Tibial nerve (tissue), 4 donors: Measurements from ENCODE around the gene CORO1C. TPM values are rescaled to one million over a fixed set of nuclear protein-coding genes. Genes with fewer than 3 reads are reported as not detected.

Experiments
- DNase-seq, 2 donors: peaks; one replicate each; pipeline ENCODE4 v3.0.0-alpha.2; 2019; ENCODE audit warnings: low spot score in 2 of 2
- H3K27ac ChIP-seq, 4 donors: fragments of 200-600 bp; sonication (generic) in 3 of 4; one replicate each; pipeline ENCODE4 v1.5.1; 2017 to 2019; ENCODE audit warnings: mild to moderate bottlenecking in 1 of 4
- H3K27me3 ChIP-seq, 2 donors: fragments of 200-600 bp; sonication (generic) in 1 of 2; one replicate each; pipeline versions ENCODE4 v1.5.1 to v1.6.0; 2017 to 2019
- H3K36me3 ChIP-seq, 3 donors: fragments of 200-600 bp; sonication (generic); one replicate each; pipeline ENCODE4 v1.5.1; 2018 to 2019
- H3K4me1 ChIP-seq, 4 donors: fragments of 200-600 bp; sonication (generic) in 3 of 4; one replicate each; pipeline ENCODE4 v1.5.1; 2017 to 2019
- H3K4me3 ChIP-seq, 4 donors: fragments of 200-600 bp; sonication (generic) in 3 of 4; one replicate each; pipeline ENCODE4 v1.5.1; 2017 to 2019; ENCODE audit warnings: mild to moderate bottlenecking in 1 of 4, moderate library complexity in 1 of 4
- H3K9me3 ChIP-seq, 4 donors: fragments of 200-600 bp; sonication (generic) in 3 of 4; one replicate each; pipeline ENCODE4 v1.5.1; 2017 to 2019
- CTCF ChIP-seq, 5 experiments: fragments of 200-600 bp in 3 of 5; fragments of 450-650 bp in 2 of 5; sonication (generic) in 3 of 5; IDR thresholded peaks; one replicate each; pipeline ENCODE4 v1.5.1; 2016 to 2019; ENCODE audit warnings: antibody characterized with exemption in 5 of 5, mild to moderate bottlenecking in 3 of 5, moderate library complexity in 2 of 5
- EP300 ChIP-seq, 2 donors: sonication (generic); formaldehyde crosslinking; IDR thresholded peaks; one replicate each; pipeline ENCODE4 v1.6.1; 2017; ENCODE audit warnings: antibody characterized with exemption in 2 of 2, mild to moderate bottlenecking in 1 of 2
- POLR2A ChIP-seq, 2 donors: fragments of 450-650 bp; IDR thresholded peaks; one replicate each; pipeline ENCODE4 v1.6.1; 2017; ENCODE audit warnings: antibody characterized with exemption in 2 of 2, mild to moderate bottlenecking in 2 of 2, moderate library complexity in 2 of 2
- WGBS, 2 donors: methylation state at CpG; one replicate each; pipeline ENCODE4 v1.1.5; 2018; 5-methylcytosine and 5-hydroxymethylcytosine counted together
- total RNA-seq, 4 donors: library from RNA; depleted of rRNA; stranded (reverse); fragments of >200 nt; gene quantifications; one replicate each; pipeline ENCODE4 v1.1.0, GENCODE V29; 2016

The CORO1C gene
- total RNA-seq, 4 donors from 2014 or later: 110 to 181 (median 158) TPM

DNA sequence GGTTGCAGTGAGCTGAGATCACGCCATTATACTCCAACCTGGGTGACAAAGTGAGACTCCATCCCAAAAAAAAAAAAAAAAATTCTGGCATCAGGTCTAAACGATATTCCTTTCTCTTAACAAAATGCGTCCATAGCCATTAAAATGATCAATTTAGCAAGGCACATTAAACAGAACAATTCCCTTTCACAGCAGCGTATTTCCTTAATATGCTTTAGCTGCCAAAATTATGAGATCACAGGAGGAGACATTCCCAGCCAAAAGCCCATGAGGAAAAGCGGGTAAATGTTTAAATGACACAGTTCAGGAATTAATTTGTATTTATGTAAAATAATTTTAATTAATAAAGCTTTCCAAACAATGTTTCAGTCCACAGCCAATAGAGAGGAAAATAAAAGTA is 54.6 kb downstream of the CORO1C start:
- Histone ChIP-seq H3K9me3 (no peaks in the 10 kb centered on the region), H3K27me3 (no peaks in the 10 kb centered on the region), H3K36me3 (peaks cover 2 to 31% (median 5%) of the 10 kb centered on the region in 3 donors), H3K4me3 (no peak overlapping the region), H3K27ac (no peak overlapping the region), H3K4me1 (no peaks in the 10 kb centered on the region)
- 61 to 71% methylated on average over 5 of the region's 5 CpGs for WGBS, 2 donors
- TF ChIP-seq POLR2A (IDR thresholded peaks at IDR 0.05) (no peak), CTCF (IDR thresholded peaks at IDR 0.05) (no peak), EP300 (IDR thresholded peaks at IDR 0.05) (no peak)
- no peak for DNase-seq

DNA sequence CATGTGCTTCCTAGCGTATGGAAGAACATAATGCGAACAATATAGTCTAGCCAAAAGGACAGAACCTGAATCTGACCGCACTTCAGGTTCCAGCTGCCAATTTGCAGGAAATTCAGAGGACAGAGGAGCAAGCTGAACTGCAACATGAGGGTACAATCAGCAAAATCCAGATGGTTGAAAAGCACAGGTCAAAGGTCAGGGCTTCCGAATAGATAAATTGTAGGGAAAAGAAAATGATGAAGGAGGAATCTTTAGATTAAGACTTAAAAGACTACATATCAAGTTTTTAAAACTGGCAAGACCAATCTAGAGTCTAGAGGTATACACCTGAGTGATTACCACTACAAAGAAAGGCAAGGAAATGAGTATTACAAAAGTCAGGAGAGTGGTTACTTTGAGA is 55.5 kb downstream of the CORO1C start:
- no peaks in the 10 kb centered on the region for H3K4me1 ChIP-seq

DNA sequence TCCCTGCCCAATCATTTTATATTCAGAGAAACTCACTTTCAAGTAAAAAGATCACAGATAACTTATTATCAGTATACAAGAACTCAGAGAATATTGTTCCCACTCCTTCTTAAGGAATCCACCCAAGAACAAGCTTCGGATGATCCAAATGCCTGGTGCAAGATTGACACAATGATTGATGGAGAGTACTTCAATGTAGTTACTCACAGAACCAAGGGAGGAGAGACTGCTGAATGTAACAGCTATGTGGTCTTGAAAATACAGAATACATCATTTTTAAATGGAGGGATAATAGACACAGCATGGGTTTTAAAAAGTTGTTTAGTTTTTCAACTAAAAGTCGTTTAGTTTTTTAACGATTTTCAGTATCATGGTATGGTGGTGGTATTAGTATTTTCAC is 59.3 kb downstream of the CORO1C start:
- Histone ChIP-seq H3K4me1 (peaks cover 0 to 29% (median 15%) of the 10 kb centered on the region in 4 donors), H3K9me3 (no peaks in the 10 kb centered on the region), H3K4me3 (no peak overlapping the region), H3K27ac (no peak overlapping the region), H3K27me3 (no peaks in the 10 kb centered on the region), H3K36me3 (peaks cover 0 to 19% (median 0%) of the 10 kb centered on the region in 3 donors)
- no peak for TF ChIP-seq CTCF (IDR thresholded peaks at IDR 0.05)
- 76 to 78% methylated on average over 3 of the region's 3 CpGs for WGBS, 2 donors
- no peak for DNase-seq

More for the DNA sequence above, 55.5 kb downstream of the CORO1C start:
- Histone ChIP-seq H3K4me3 (no peak overlapping the region), H3K27ac (no peak overlapping the region), H3K9me3 (no peaks in the 10 kb centered on the region), H3K36me3 (peaks cover 2 to 31% (median 5%) of the 10 kb centered on the region in 3 donors), H3K27me3 (no peaks in the 10 kb centered on the region)
- no peak for DNase-seq
- TF ChIP-seq POLR2A (IDR thresholded peaks at IDR 0.05) (no peak), CTCF (IDR thresholded peaks at IDR 0.05) (no peak), EP300 (IDR thresholded peaks at IDR 0.05) (no peak)
- WGBS, 2 donors: 87 to 91% methylated on average over 4 of the region's 4 CpGs

DNA sequence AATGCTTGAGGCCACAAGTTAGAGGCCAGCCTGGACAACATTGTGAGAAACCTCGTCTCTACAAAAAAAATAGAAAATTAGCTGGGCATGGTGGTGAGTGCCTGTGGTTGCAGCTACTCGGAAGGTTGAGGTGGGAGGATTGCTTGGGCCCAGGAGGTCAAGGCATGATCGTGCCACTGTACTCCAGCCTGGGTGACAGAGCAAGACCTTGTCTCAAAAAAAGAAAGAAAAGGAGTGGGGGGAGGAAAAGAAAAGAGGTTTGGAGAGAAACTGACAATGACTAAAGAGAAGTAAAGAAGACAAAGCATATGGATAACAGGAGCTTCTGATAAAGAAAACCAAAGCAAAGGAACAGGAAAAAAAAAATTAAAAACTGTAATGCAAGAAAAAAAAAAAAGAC is 60.2 kb downstream of the CORO1C start:
- DNase-seq: no peak
- Histone ChIP-seq H3K4me3 (no peak overlapping the region), H3K27me3 (no peaks in the 10 kb centered on the region), H3K4me1 (peaks cover under 1 to 39% (median 24%) of the 10 kb centered on the region in 4 donors), H3K9me3 (no peaks in the 10 kb centered on the region), H3K36me3 (peaks cover 0 to 10% (median 0%) of the 10 kb centered on the region in 3 donors), H3K27ac (no peak overlapping the region)
- 79 to 82% methylated on average over 3 of the region's 3 CpGs for WGBS, 2 donors
- no peak for TF ChIP-seq CTCF (IDR thresholded peaks at IDR 0.05)
- TF ChIP-seq POLR2A (IDR thresholded peaks at IDR 0.05): no peak
- TF ChIP-seq EP300 (IDR thresholded peaks at IDR 0.05): no peak

DNA sequence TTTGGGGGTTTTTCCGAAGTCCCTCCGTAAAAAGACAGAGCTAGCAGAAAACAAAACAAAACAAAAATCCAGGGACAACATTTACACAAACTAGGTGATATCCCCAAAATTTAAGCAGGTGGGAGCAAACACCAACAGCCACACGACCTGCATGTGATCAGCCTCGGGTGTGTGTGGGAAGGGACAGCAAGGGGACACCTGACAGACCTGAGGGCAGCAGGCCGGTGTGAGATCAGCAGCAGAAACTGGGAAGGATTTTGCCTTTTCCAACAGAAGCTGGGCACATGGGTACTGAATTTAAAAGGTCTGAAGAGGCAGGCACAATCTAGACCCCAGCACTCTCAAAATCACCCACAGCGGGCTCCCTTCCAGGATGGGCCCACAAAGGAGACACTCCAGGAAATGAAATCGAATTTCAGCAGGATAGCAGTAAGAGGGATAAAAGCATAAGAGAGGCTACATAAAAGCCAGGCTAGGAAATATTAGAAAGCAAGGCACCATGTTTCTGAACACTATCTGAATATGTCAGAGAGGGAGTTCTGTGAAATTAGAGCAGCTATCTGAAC is 61.2 kb downstream of the CORO1C start:
- 85 to 88% methylated on average over 7 of the region's 7 CpGs for WGBS, 2 donors
- H3K4me3 ChIP-seq: no peak overlapping the region
- peaks cover 5 to 48% (median 33%) of the 10 kb centered on the region in 4 donors for H3K4me1 ChIP-seq
- no peaks in the 10 kb centered on the region for H3K9me3 ChIP-seq
- H3K36me3 ChIP-seq: peaks cover 0 to 4% (median 0%) of the 10 kb centered on the region in 3 donors
- H3K27ac ChIP-seq: no peak overlapping the region
- DNase-seq: no peak
- TF ChIP-seq EP300 (IDR thresholded peaks at IDR 0.05) (no peak), CTCF (IDR thresholded peaks at IDR 0.05) (no peak), POLR2A (IDR thresholded peaks at IDR 0.05) (no peak)
- H3K27me3 ChIP-seq: no peaks in the 10 kb centered on the region
